HG02759 (cell line): ENCODE measurements around the gene ZMIZ1.

Experiments used
- ATAC-seq: cut with Tn5 transposase; IDR thresholded peaks from one replicate; pipeline ENCODE4 v1.9.1; 2021; ENCODE audit warnings: mild to moderate bottlenecking, moderate library complexity; ENCODE audit not compliant: unreplicated experiment

ZMIZ1 gene

GRCh38 chr10:79314761-79315601, 246.2 kb downstream of the ZMIZ1 start:
- no peak for ATAC-seq

- no peak for ATAC-seq
Measured at GRCh38 chr10:79315602-79315920, 246.8 kb downstream of the ZMIZ1 start.

- ATAC-seq, result peak; percentile 76
Measured at GRCh38 chr10:79316671-79317431, 248.1 kb downstream of the ZMIZ1 start.

- ATAC-seq, result no peak
Measured at GRCh38 chr10:79318369-79318768, 249.6 kb downstream of the ZMIZ1 start.

- no peak for ATAC-seq
Measured at GRCh38 chr10:79319115-79319771, 250.5 kb downstream of the ZMIZ1 start.

- ATAC-seq, result no peak
Measured at GRCh38 chr10:79320316-79320715, 251.6 kb downstream of the ZMIZ1 start.

- no peak for ATAC-seq
Measured at GRCh38 chr10:79320820-79321493, 252.2 kb downstream of the ZMIZ1 start.

- no peak for ATAC-seq
Measured at GRCh38 chr10:79321494-79321882, 252.7 kb downstream of the ZMIZ1 start.

GRCh38 chr10:79321951-79322350, 253.2 kb downstream of the ZMIZ1 start:
- ATAC-seq, result no peak

GRCh38 chr10:79322616-79323543, 254.1 kb downstream of the ZMIZ1 start:
- ATAC-seq, result peak; percentile 63

GRCh38 chr10:79323602-79324001, 254.8 kb downstream of the ZMIZ1 start:
- no peak for ATAC-seq

GRCh38 chr10:79324032-79324695, 255.4 kb downstream of the ZMIZ1 start:
- ATAC-seq, result no peak

GRCh38 chr10:79326361-79327089, 257.8 kb downstream of the ZMIZ1 start:
- no peak for ATAC-seq

GRCh38 chr10:79327090-79327457, 258.3 kb downstream of the ZMIZ1 start:
- peak; percentile 30 for ATAC-seq

GRCh38 chr10:79328147-79328701, 259.5 kb downstream of the ZMIZ1 start:
- no peak for ATAC-seq

- no peak for ATAC-seq
Measured at GRCh38 chr10:79328737-79329504, 260.2 kb downstream of the ZMIZ1 start.

GRCh38 chr10:79329529-79329928, 260.8 kb downstream of the ZMIZ1 start:
- no peak for ATAC-seq

- ATAC-seq, result peak; percentile 14
Measured at GRCh38 chr10:79331226-79331625, 262.5 kb downstream of the ZMIZ1 start.
